ACHN (cell line): ENCODE results near the gene VPS8.
A peak's percentile ranks its signal among the peaks of the same experiment; 100 is the strongest.

Source experiments
- DNase-seq: peaks from one replicate; pipeline ENCODE4 v3.0.0-alpha.2; 2015
- in situ Hi-C: cut with HindIII; loops from 2 replicates; pipeline ENCODE4 v1.10.0; 2017; ENCODE audit warnings: low sequenced_read_pairs, low pct_ligation_motif_present, low pct_unique_long_range_greater_than_20kb

The VPS8 gene

DNA sequence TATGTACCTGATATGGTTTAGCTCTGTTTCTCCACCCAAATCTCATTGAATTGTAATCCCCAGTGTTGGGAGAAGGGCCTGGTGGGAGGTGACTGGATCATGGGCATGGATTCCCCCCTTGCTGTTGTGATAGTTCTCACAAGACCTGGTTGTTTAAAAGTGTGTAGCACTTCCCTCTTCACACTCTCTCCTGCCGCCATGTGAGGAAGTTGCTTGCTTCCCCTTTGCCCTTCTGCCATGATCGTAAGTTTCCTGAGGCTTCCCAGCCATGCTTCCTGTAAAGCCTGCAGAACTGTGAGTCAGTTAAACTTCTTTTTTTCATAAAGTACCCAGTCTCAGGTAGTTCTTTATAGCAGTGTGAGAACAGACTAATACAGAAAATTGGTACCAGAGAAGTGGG is 247.8 kb downstream of the VPS8 start:
- in situ Hi-C loops: no loop called here
- DNase-seq: no peak

DNA sequence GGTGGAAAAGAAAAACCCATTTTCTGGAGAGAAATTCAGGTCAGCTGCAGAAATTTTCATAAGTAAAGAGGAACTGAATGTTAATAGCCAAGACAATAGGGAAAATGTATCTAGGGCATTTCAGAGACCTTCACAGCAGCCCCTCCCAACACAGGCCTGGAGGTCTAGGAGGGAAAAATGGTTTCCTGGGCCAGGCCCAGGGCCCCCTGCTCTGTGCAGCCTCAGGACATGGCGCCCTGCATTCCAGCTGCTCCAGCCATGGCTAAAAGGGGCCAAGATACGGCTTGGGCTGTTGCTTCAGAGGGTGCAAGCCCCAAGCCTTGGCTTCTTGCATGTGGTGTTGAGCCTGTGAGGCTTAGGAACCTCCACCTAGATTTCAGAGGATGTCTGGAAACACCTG is 248.7 kb downstream of the VPS8 start:
- no peak for DNase-seq
- in situ Hi-C loops: no loop called here

- no peak for DNase-seq
- in situ Hi-C loops: no loop called here
Observed at GRCh38 chr3:185062191-185062590, 250.2 kb downstream of the VPS8 start.

- DNase-seq: no peak
Observed at GRCh38 chr3:185063431-185063830, 251.5 kb downstream of the VPS8 start.

GRCh38 chr3:185065059-185065458 is 253.1 kb downstream of the VPS8 start:
- in situ Hi-C loops: no loop called here
- no peak for DNase-seq

More at GRCh38 chr3:185063431-185063830, 251.5 kb downstream of the VPS8 start:
- in situ Hi-C loops: no loop called here

GRCh38 chr3:185066251-185066650 is 254.3 kb downstream of the VPS8 start:
- DNase-seq: no peak
- in situ Hi-C loops: no loop called here

- DNase-seq: no peak
Observed at GRCh38 chr3:185067173-185067572, 255.2 kb downstream of the VPS8 start.

GRCh38 chr3:185069037-185070030 is 257.4 kb downstream of the VPS8 start:
- DNase-seq: no peak
- in situ Hi-C loops: no loop called here

More at GRCh38 chr3:185067173-185067572, 255.2 kb downstream of the VPS8 start:
- in situ Hi-C loops: no loop called here

DNA sequence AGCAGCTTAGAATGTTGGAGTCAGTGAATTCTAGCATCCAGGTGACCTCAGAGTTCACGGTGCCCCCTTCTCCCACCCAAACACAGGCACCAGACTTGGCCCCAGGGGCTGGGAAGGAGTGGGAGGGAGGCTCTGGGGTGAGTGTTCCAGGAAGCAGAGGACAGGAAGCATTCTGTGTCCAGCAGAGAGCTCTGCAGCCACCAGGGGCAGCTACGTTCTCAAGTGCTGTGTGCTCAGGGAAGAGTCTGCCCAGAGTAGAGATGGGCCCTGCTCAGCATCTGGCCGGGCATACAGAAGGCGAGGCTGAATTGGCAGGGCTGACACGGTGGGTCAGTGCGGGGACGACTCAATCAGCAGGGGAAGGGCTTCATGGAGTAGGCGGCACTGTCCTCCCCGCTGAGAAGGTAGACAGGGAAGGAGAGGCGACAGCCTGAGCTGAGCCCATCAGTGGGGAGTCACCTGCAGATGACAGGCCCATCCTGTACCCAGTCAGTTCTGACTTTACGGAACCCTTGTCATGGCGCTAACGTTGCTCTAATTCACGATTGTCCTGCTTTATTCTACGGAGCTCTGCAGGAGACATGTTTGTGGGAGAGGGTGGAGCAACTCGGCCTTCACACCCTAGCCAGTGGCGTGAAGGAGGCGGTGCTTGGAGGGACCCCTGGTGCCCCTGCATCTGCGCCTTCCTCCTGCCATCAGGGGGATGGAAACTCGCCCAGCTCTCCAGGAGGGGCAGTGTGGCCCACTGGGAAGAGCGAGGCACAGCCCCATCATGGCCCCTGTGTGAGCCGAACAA is 258.7 kb downstream of the VPS8 start:
- in situ Hi-C loops: no loop called here
- DNase-seq: peak; percentile 45

DNA sequence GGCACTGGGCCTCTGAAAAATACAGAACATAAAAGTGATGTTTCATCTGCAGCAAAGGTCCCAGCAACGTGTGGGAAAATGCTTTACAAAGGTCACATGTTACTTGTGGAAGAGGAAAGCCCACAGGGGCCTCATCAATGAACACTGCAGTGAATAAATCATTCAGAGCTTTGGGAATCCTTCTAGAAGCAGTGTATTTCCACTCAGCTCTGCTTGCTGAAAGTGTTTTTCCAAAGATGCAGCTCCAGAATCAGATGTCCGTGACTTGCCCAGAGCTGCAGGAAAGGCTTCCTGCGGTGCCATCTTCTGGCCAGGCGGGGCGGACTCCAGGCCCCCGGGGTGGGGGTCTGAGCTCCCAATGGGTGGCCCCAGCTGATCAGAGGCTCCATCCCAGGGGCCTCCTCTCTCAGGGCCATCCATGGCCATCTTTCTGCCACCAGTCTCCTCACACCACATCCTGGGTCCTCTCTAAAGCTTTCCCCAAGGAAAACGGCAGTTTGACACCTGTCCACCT is 259.4 kb downstream of the VPS8 start:
- in situ Hi-C loops: no loop called here
- no peak for DNase-seq

DNA sequence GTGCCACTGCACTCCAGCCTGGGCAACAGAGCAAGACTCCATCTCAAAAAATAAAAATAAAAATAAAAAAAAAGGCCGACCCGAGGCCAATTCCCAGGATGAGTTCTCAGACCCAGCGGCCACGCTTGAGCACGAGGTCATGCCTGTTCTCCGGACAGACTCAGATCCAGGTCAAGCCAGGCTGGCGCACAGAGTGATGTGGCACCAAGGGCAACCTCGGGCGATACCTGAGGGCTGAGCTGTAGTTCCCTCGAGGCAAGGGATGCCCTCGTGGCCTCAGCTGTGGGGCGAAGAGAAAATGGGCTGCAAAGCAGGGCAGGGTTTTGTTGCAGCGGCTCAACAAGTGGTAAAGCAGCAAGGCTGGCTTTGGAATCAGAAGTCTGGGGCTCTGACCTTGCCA is 263.6 kb downstream of the VPS8 start:
- in situ Hi-C loops: no loop called here
- DNase-seq: no peak

DNA sequence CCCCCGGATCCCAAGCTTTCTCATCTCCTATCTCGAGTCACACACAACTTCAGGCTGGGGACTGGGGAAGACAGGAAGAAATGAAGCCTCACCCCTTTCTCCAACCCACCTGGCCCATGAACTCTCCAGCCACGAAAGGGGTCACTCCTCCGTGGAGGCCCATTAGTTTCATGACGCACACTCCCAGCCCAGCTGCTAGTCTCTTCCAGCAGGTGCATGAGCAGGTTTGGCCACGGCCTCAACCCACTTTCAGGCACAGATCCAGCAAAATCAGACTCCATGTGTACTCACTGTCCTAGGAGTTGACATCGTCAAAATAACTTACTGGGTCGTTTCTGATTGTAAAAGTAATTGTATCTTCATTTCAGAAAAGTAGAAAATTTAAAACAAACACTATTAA is 264.3 kb downstream of the VPS8 start:
- DNase-seq: no peak
- in situ Hi-C loops: no loop called here

DNA sequence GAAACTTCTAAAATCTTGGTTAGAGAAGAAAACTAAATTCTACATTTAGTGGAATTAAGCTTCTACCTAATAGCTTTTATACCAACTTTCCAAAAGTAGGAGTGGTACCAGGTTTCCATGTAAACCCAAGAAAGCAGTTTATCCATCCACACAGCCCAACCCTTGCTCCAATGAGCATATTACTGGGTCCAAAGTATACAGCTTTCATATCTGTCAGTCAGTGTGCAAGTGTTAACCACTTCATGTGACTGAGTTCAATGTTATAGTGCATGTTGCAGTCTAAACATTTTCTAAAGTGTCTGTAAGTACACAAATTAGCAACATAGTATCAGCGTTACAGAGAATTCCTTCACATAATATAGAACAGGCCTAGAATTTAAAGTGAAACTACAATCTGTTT is 267.7 kb downstream of the VPS8 start:
- in situ Hi-C loops: no loop called here
- DNase-seq: no peak

DNA sequence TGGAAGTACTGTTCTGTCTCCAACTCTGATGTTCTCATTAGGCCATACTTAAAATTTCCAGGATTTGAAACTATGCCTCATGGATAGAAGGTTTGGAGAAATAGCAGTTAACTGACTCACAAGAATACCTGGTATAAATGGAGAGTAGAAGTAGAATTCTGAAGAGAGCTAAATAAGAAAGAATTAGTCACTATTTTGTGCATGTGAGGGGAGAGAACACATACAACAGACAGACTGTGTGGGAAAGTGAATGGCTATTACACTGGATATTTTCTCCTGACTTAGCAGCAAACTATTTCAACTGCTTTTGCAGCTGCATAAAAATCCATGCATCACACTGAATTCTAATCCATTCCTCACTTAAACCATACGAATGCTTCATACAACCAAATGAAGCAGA is 269.6 kb downstream of the VPS8 start:
- no peak for DNase-seq
- in situ Hi-C loops: no loop called here

DNA sequence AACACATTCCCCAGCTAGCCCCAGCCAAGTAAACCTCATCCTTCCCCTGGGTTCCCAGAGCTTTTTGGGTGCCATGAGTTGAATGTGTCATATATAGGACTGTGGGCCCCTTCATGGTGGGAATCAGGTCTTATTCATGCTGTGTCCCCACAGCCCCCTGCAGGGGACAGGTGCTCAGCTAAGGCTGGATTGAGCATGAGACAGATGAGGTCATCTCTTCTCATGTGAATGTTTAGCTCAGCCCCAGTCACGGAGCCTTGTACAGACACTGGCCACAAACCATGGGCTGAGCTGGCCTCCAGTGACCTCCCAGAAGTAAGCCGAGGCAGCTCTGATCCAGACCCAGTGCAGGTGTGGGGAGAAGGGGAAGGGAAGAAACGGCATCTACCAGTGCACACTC is 270.2 kb downstream of the VPS8 start:
- in situ Hi-C loops: no loop called here
- peak; percentile 30 for DNase-seq

DNA sequence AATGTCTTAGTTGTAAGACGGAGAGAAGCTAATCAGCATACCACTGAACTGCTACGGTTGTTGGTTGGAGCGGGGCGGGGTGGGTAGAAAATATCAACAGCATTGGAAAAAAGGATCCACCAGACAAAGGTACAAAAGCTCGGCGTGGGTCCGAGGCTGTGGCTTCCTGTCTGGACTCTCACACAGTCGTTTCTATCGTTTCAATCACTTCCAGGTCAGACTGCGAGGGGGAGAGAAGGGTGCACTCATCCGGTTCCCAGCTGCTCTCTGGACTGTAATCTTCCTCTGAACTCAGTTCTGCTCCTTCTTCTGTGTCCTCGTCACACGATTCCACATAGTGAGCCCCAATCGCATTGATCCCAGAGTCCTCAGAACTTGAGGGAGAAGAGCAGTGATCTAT is 270.9 kb downstream of the VPS8 start:
- in situ Hi-C loops: no loop called here
- no peak for DNase-seq

DNA sequence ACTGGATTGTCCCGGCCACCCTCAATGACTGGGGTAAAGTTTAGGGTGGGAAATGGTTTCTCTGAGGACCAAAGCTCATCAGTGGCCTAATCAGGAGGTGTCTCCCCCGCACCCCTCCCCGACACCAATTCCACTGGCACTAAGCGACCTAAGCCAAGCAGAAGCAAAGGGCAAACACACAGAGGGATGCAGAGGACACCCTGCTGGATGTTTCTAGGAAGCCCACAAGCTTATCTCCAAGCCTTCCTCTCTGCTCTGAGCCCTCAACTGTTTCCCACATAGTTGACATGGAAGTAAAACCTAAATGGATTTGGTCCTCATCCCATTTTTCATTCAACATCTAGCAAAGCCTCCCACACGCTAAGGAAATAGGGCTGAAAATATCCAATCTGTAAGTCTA is 272.4 kb downstream of the VPS8 start:
- in situ Hi-C loops: no loop called here
- DNase-seq: no peak

- DNase-seq: no peak
- in situ Hi-C loops: no loop called here
Observed at GRCh38 chr3:185084901-185085300, 272.9 kb downstream of the VPS8 start.

- DNase-seq: no peak
- in situ Hi-C loops: no loop called here
Observed at GRCh38 chr3:185087419-185087818, 275.5 kb downstream of the VPS8 start.
